Measurements from ENCODE around the gene DYNLT1. TPM values are rescaled to one million over a fixed set of nuclear protein-coding genes. Genes with fewer than 3 reads are reported as not detected.

Gene DYNLT1
- total and polyA plus RNA-seq, 10 of the 15 experiments (the other 5 are each of a cell fraction or from before 2014, with no cell fraction given): 33.6 to 298 (median 89.2) TPM

- Histone ChIP-seq H3K9ac (ENCODE audit: control insufficient read depth, insufficient read depth, low read length) (peak overlapping the region; percentile 87), H3K27me3 (replicated peaks in 1 of 2; ENCODE audit: control insufficient read depth in 2 of 2, insufficient read depth in 2 of 2, low read length in 1 of 2) (no peaks in the 10 kb centered on the region), H3K27ac (ENCODE audit: control insufficient read depth, insufficient read depth) (peak overlapping the region; percentile 82), H3K9me3 (replicated peaks; ENCODE audit: control insufficient read depth, insufficient read depth, low read length) (no peaks in the 10 kb centered on the region), H3K4me2 (ENCODE audit: control insufficient read depth, insufficient read depth) (peak overlapping the region; percentile 92), H3K4me3 (peak overlapping the region; percentile 81), H4K20me1 (ENCODE audit: control insufficient read depth, insufficient read depth) (no peaks in the 10 kb centered on the region), H3K4me1 (ENCODE audit: control insufficient read depth, insufficient read depth, low read length) (peaks cover 20% of the 10 kb centered on the region), H3K79me2 (ENCODE audit: control insufficient read depth, insufficient read depth, low read length) (peaks cover 33% of the 10 kb centered on the region), H3K36me3 (ENCODE audit: control insufficient read depth in 2 of 2, insufficient read depth in 2 of 2, low read length in 1 of 2) (no peaks in the 10 kb centered on the region), H2AFZ (ENCODE audit: control insufficient read depth, low read depth, low read length) (no peak overlapping the region; the same call in 1 of the 2 replicates)
- BruUV-seq (replicated peaks): no TSS peak
- ChIA-PET POLR2A (interaction anchor here (1.0 to 2.2 kb wide), 5 partner anchors 10 to 356 kb away, joined by 3 to 20 read pairs (median 4); partner anchors contain the start of gene RSPH3), SMC1A (ENCODE audit: uncharacterized antibody, unreplicated experiment) (interaction anchor here (0.8 to 5.4 kb wide), 6 partner anchors 10 to 402 kb away, joined by 3 to 41 read pairs (median 10); no protein-coding TSS in a partner anchor), RAD21 (ENCODE audit: unreplicated experiment) (interaction anchor here (0.6 to 3.4 kb wide), 9 partner anchors 10 to 498 kb away, joined by 3 to 28 read pairs (median 4); no protein-coding TSS in a partner anchor), CTCF (interaction anchor here (0.7 to 2.8 kb wide), 12 partner anchors 9 to 466 kb away, joined by 3 to 23 read pairs (median 5); no protein-coding TSS in a partner anchor)
- DNase-seq (ENCODE audit: low read depth, low spot score): no peak
- FAIRE-seq: no peak
- intact Hi-C loops (cut with micrococcal nuclease; ENCODE audit: unreplicated experiment): loop anchor here (5.0 kb wide), 1 partner anchor 167 kb away; no protein-coding TSS in a partner anchor
- 1% methylated on average over 21 of the region's 21 CpGs for WGBS (ENCODE audit: insufficient coverage, insufficient replicate concordance, low lambda C conversion rate, missing lambda C conversion rate)
- peak; percentile 1; the same call in 2 of the 3 replicates for ATAC-seq
- in situ Hi-C loops (cut with MboI): no loop called here
- TF ChIP-seq CBFB (IDR thresholded peaks at IDR 0.05; ENCODE audit: low read depth) (no peak), ATF2 (IDR thresholded peaks at IDR 0.05; ENCODE audit: low read length) (no peak), SP1 (IDR thresholded peaks at IDR 0.05; ENCODE audit: low read depth, low read length) (no peak), CREM (IDR thresholded peaks at IDR 0.05; ENCODE audit: low read depth) (no peak), BCLAF1 (IDR thresholded peaks at IDR 0.05) (no peak), CREB1 (IDR thresholded peaks at IDR 0.05; ENCODE audit: low read depth) (no peak), MYB (IDR thresholded peaks at IDR 0.05; ENCODE audit: borderline replicate concordance, low read depth, low read length) (no peak), ZNF622 (IDR thresholded peaks at IDR 0.05) (no peak), HDGF (IDR thresholded peaks at IDR 0.05) (no peak), ZNF24 (IDR thresholded peaks at IDR 0.05) (no peak), POLR2AphosphoS2 (IDR thresholded peaks at IDR 0.05; ENCODE audit: low read depth, low read length) (no peak), SIX5 (IDR thresholded peaks at IDR 0.05; ENCODE audit: low read depth, low read length, severe bottlenecking) (no peak), CHD1 (IDR thresholded peaks at IDR 0.05; ENCODE audit: low read depth, low read length) (no peak), KDM1A (IDR thresholded peaks at IDR 0.05; ENCODE audit: borderline replicate concordance) (no peak), SMAD1 (IDR thresholded peaks at IDR 0.05; ENCODE audit: low read depth, partially characterized antibody) (no peak)
Measured at GRCh38 chr6:158643836-158644230, 710 bp downstream of the DYNLT1 start.

All from GM12878 (cell line).